Keratinocyte (primary cell): Measurements from ENCODE around the gene ITGB1BP1.

Experiments used
- CTCF ChIP-seq, 3 experiments: IDR thresholded peaks in 1 of 3; conservative IDR thresholded peaks in 1 of 3; optimal IDR thresholded peaks in 1 of 3; 2 replicates in 2 of 3; 3 replicates in 1 of 3; pipeline versions ENCODE3 to v1.5.1; 2011; ENCODE audit warnings: low read length in 3 of 3, mild to moderate bottlenecking in 3 of 3, moderate library complexity in 2 of 3, control low read depth in 1 of 3, inconsistent platforms in 1 of 3; ENCODE audit not compliant: insufficient read depth in 2 of 3; ENCODE audit errors: extremely low read depth in 1 of 3
- EZH2 ChIP-seq: IDR thresholded peaks from one replicate; pipeline ENCODE4 v1.6.1; 2012; ENCODE audit warnings: inconsistent platforms, mild to moderate bottlenecking, low read length, moderate library complexity

- TF ChIP-seq CTCF (optimal IDR thresholded peaks at IDR 0.05 in 1 of 3, IDR thresholded peaks at IDR 0.05 in 1 of 3, conservative IDR thresholded peaks at IDR 0.05 in 1 of 3; ENCODE audit: extremely low read depth in 1 of 3, insufficient read depth in 2 of 3, low read length in 3 of 3) (no peak), EZH2 (no peak)
These were observed 14.6 kb downstream of the ITGB1BP1 start for GRCh38 chr2:9408641-9409151.
